WTC11 (cell line): ENCODE measurements around the gene MAPK12. TPM values are rescaled to one million over a fixed set of nuclear protein-coding genes. Genes with fewer than 3 reads are reported as not detected.

Source experiments
- ATAC-seq: fragments of 200-7000 bp; cut with Tn5 transposase; 2 replicates; pipeline ENCODE4 v1.10.0; 2021; ENCODE audit warnings: mild to moderate bottlenecking, moderate library complexity
- CTCF ChIA-PET: fragments of 300-600 bp; sonication (Branson Sonifier 250); formaldehyde crosslinking; loops from one replicate; lab custom pipeline; 2021; ENCODE audit warnings: antibody characterized with exemption; lab: Charles Lee
- POLR2A ChIA-PET: fragments of 350-600 bp; sonication (Branson Sonifier 250); formaldehyde crosslinking; loops from one replicate; lab custom pipeline; 2021; ENCODE audit warnings: antibody characterized with exemption; lab: Charles Lee
- DNase-seq: peaks from one replicate; pipeline ENCODE4 v3.0.0; 2021; ENCODE audit warnings: low spot score
- H3K27ac Mint-ChIP-seq: 2 replicates; pipeline ENCODE4 v1.8.0; 2021; ENCODE audit warnings: mixed read lengths
- H3K27me3 Mint-ChIP-seq: 2 replicates; pipeline ENCODE4 v1.8.0; 2021; ENCODE audit warnings: low read depth, mild to moderate bottlenecking, moderate library complexity, mixed read lengths
- H3K36me3 Mint-ChIP-seq: 2 replicates; pipeline ENCODE4 v1.8.0; 2021; ENCODE audit warnings: mixed read lengths
- H3K4me1 Mint-ChIP-seq: 2 replicates; pipeline ENCODE4 v1.8.0; 2022; ENCODE audit warnings: mixed read lengths
- H3K4me3 Mint-ChIP-seq: 2 replicates; pipeline ENCODE4 v1.8.0; 2021; ENCODE audit warnings: mild to moderate bottlenecking, moderate library complexity, mixed read lengths
- H3K9me3 Mint-ChIP-seq: 2 replicates; pipeline ENCODE4 v1.8.0; 2021; ENCODE audit warnings: mixed read lengths
- ATF2 ChIP-seq: sonication (generic); formaldehyde crosslinking; IDR thresholded peaks from 2 replicates; pipeline ENCODE4 v1.8.1; 2022; ENCODE audit warnings: low read depth, missing genetic modification reagents, borderline replicate concordance
- E2F1 ChIP-seq: sonication (generic); formaldehyde crosslinking; IDR thresholded peaks from 2 replicates; pipeline ENCODE4 v1.8.0; 2022; ENCODE audit warnings: mild to moderate bottlenecking, missing genetic modification reagents
- EMX1 ChIP-seq: fragments of 250-450 bp; sonication (Bioruptor Pico); IDR thresholded peaks from 2 replicates; pipeline ENCODE4 v1.8.0; 2021; ENCODE audit warnings: mild to moderate bottlenecking
- FOXP1 ChIP-seq: sonication (generic); formaldehyde crosslinking; IDR thresholded peaks from 2 replicates; pipeline ENCODE4 v1.8.0; 2022; ENCODE audit warnings: missing genetic modification reagents, mild to moderate bottlenecking, moderate library complexity, borderline replicate concordance
- GABPB1 ChIP-seq: sonication (generic); formaldehyde crosslinking; IDR thresholded peaks from 2 replicates; pipeline ENCODE4 v1.8.1; 2023; ENCODE audit warnings: mild to moderate bottlenecking, missing genetic modification reagents
- GTF2I ChIP-seq: fragments of 250-450 bp; sonication (Bioruptor Pico); conservative IDR thresholded peaks from 2 replicates; pipeline ENCODE4 v1.4.0; 2021; ENCODE audit warnings: mild to moderate bottlenecking
- NFE2L1 ChIP-seq: sonication (generic); formaldehyde crosslinking; IDR thresholded peaks from 2 replicates; pipeline ENCODE4 v1.8.1; 2023; ENCODE audit warnings: missing genetic modification reagents
- OVOL2 ChIP-seq: fragments of 250-450 bp; sonication (Bioruptor Pico); IDR thresholded peaks from 2 replicates; pipeline ENCODE4 v1.9.0; 2021; ENCODE audit warnings: mild to moderate bottlenecking, borderline replicate concordance
- RORB ChIP-seq: fragments of 250-450 bp; sonication (Bioruptor Pico); IDR thresholded peaks from 2 replicates; pipeline ENCODE4 v1.9.0; 2021; ENCODE audit warnings: mild to moderate bottlenecking
- SMAD4 ChIP-seq: sonication (generic); formaldehyde crosslinking; IDR thresholded peaks from 2 replicates; pipeline ENCODE4 v1.8.0; 2022; ENCODE audit warnings: mild to moderate bottlenecking, missing genetic modification reagents
- SOX15 ChIP-seq: fragments of 250-450 bp; sonication (Bioruptor Pico); IDR thresholded peaks from 2 replicates; pipeline ENCODE4 v1.9.0; 2021; ENCODE audit warnings: mild to moderate bottlenecking
- TEAD4 ChIP-seq: sonication (generic); formaldehyde crosslinking; IDR thresholded peaks from 2 replicates; pipeline ENCODE4 v1.8.0; 2022; ENCODE audit warnings: mild to moderate bottlenecking, missing genetic modification reagents
- TP53 ChIP-seq: sonication (generic); formaldehyde crosslinking; IDR thresholded peaks from 2 replicates; pipeline ENCODE4 v1.8.1; 2023; ENCODE audit warnings: mild to moderate bottlenecking, missing genetic modification reagents
- ZNF317 ChIP-seq: sonication (generic); formaldehyde crosslinking; IDR thresholded peaks from 2 replicates; pipeline ENCODE4 v1.8.1; 2023; ENCODE audit warnings: low read depth, mild to moderate bottlenecking, moderate library complexity, missing genetic modification reagents, borderline replicate concordance
- total RNA-seq: library from RNA; stranded (reverse); gene quantifications from 3 replicates; pipeline ENCODE4 v1.2.3, GENCODE V29; 2021
- TF ChIP-seq, protein P1 (sequence below): fragments of 250-450 bp; sonication (Bioruptor Pico); IDR thresholded peaks from 2 replicates; pipeline ENCODE4 v2.1.2; 2022; ENCODE audit warnings: mild to moderate bottlenecking, moderate library complexity

MAPK12 gene
- total RNA-seq, 1 experiment from 2014 or later: 31.0 TPM

DNA sequence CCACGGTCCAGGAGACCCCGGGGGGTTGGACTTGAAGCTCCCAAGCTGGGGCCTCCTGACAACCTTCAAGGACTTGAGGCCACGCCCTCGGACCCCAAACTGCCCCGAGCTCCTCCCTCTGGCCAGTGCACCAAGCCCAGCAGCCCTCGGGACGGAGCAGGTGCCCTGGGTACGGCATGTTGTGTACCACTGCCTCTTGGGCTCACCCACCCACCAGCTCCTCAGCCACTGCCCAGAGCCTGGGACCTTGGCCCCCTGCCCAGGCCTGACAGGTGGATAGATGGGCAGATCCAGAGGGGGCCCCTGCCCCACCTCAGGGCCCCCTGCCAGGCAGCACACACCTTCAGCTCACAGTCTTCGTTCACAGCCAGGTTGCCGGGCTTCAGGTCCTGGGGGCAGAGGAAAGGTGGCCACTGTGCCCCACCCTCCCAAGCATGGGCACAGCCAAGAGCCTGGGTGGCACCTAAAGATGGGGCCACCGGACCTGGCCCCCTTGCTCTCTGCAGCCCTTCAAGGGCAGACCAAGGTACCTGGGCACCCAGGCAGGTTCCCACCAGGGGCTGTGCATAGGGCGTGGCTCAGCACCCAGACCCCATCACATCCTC lies 5.1 kb downstream of the MAPK12 start (continued):
- TF ChIP-seq TEAD4: no peak

DNA sequence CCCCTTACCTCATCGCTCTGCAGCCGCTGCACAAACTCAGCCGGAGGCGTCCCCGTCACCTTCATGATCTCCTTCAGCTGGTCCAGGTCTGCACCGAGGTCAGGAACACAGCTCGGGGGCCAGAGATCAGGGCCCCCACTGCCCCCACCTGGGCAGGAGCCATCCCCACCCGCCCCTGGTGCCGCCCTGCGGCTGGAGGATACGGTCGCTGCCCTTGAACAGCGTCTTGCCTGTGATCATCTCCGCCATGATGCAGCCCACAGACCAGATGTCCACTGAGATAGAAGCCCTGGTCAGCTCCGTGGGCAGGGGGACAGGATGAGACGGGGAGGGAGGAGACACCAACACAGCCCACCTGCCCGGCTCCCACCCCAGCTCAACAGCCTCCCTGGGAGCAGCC lies 5.9 kb downstream of the MAPK12 start:
- H3K4me1 Mint-ChIP-seq: no peaks in the 10 kb centered on the region
- no peak overlapping the region for H3K27ac Mint-ChIP-seq
- H3K27me3 Mint-ChIP-seq: peaks cover 3% of the 10 kb centered on the region; the same call in 1 of the 2 replicates
- ATAC-seq (no peak), DNase-seq (no peak)
- no peaks in the 10 kb centered on the region for H3K36me3 Mint-ChIP-seq
- TF ChIP-seq GTF2I (CRISPR knock-in tag): no peak
- TF ChIP-seq RORB: no peak
- no peak for TF ChIP-seq NFE2L1 (CRISPR knock-in tag)
- no peak for TF ChIP-seq FOXP1 (CRISPR knock-in tag)
- TF ChIP-seq ATF2: no peak
- TF ChIP-seq E2F1: no peak
- no peak for TF ChIP-seq GABPB1 (CRISPR knock-in tag)
- no peaks in the 10 kb centered on the region for H3K9me3 Mint-ChIP-seq
- H3K4me3 Mint-ChIP-seq: no peak overlapping the region
- ChIA-PET POLR2A (no interaction called here), CTCF (interaction anchor here (1.2 to 1.6 kb wide), 2 partner anchors 15 to 86 kb away, joined by 3 to 4 read pairs; no protein-coding TSS in a partner anchor)

- DNase-seq (no peak), ATAC-seq (no peak)
- Mint-ChIP-seq H3K9me3 (no peaks in the 10 kb centered on the region), H3K36me3 (no peaks in the 10 kb centered on the region), H3K27ac (no peak overlapping the region), H3K27me3 (peaks cover 3% of the 10 kb centered on the region; the same call in 1 of the 2 replicates), H3K4me3 (no peak overlapping the region), H3K4me1 (peaks cover 3% of the 10 kb centered on the region; the same call in 1 of the 2 replicates)
- ChIA-PET POLR2A (no interaction called here), CTCF (no interaction called here)
- TF ChIP-seq E2F1 (no peak), OVOL2 (CRISPR knock-in tag) (no peak)
Measured at GRCh38 chr22:50255099-50255498, 6.4 kb downstream of the MAPK12 start.

DNA sequence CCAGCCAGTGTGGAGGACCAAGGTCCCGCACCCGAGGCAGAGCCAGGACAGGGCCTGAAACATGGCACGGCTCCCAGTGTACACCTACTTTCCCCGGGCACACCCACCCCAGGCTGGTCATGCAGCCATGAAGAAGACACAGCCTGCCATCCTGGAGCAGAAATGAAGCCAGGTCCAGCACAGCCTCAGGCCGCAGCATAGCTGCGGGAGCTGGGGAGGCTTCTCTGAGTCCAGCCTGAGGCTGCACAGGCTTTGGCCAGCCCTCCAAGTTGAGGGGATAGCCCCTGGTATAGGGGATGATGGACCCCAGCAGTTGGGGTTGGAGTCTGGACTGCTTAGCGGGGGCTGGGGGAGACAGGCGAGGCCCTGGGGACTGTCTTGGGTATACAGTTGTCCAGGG lies 7.5 kb downstream of the MAPK12 start:
- POLR2A ChIA-PET: no interaction called here
- CTCF ChIA-PET: no interaction called here
- H3K27ac Mint-ChIP-seq: no peak overlapping the region
- H3K27me3 Mint-ChIP-seq: no peaks in the 10 kb centered on the region; the same call in 1 of the 2 replicates
- DNase-seq: no peak
- H3K4me1 Mint-ChIP-seq: peaks cover 4% of the 10 kb centered on the region; the same call in 1 of the 2 replicates
- TF ChIP-seq, protein P1, sequence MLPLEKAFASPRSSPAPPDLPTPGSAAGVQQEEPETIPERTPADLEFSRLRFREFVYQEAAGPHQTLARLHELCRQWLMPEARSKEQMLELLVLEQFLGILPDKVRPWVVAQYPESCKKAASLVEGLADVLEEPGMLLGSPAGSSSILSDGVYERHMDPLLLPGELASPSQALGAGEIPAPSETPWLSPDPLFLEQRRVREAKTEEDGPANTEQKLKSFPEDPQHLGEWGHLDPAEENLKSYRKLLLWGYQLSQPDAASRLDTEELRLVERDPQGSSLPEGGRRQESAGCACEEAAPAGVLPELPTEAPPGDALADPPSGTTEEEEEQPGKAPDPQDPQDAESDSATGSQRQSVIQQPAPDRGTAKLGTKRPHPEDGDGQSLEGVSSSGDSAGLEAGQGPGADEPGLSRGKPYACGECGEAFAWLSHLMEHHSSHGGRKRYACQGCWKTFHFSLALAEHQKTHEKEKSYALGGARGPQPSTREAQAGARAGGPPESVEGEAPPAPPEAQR (CRISPR knock-in tag): no peak
- no peak for TF ChIP-seq SOX15 (CRISPR knock-in tag)
- TF ChIP-seq SMAD4 (CRISPR knock-in tag): no peak
- TF ChIP-seq TP53: no peak
- TF ChIP-seq EMX1 (CRISPR knock-in tag): no peak
- no peak for TF ChIP-seq ZNF317 (CRISPR knock-in tag)
- no peaks in the 10 kb centered on the region for H3K36me3 Mint-ChIP-seq
- H3K4me3 Mint-ChIP-seq: no peak overlapping the region
- no peak for ATAC-seq
- H3K9me3 Mint-ChIP-seq: no peaks in the 10 kb centered on the region
